Stimulated activated CD8-positive, alpha-beta memory T cell treated with anti-CD3 and anti-CD28 coated beads, Interleukin-4, amount 100 ng/mL, for 1 hour (primary cell): ENCODE measurements around the gene HS1BP3.

Experiments used
- DNase-seq, 2 donors: peaks; one replicate each; pipeline ENCODE4 v3.0.0-alpha.2; 2020; ENCODE audit warnings: low read depth in 2 of 2, low spot score in 1 of 2

HS1BP3 gene, protein sequence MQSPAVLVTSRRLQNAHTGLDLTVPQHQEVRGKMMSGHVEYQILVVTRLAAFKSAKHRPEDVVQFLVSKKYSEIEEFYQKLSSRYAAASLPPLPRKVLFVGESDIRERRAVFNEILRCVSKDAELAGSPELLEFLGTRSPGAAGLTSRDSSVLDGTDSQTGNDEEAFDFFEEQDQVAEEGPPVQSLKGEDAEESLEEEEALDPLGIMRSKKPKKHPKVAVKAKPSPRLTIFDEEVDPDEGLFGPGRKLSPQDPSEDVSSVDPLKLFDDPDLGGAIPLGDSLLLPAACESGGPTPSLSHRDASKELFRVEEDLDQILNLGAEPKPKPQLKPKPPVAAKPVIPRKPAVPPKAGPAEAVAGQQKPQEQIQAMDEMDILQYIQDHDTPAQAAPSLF

GRCh38 chr2:20650877-20651730, at the start of gene HS1BP3:
Gene HS1BP3 (minus strand): TSS chr2:20651098. CDS start chr2:20651063, 35 bp downstream.
- DNase-seq: peak; percentile 55 to 74

DNA sequence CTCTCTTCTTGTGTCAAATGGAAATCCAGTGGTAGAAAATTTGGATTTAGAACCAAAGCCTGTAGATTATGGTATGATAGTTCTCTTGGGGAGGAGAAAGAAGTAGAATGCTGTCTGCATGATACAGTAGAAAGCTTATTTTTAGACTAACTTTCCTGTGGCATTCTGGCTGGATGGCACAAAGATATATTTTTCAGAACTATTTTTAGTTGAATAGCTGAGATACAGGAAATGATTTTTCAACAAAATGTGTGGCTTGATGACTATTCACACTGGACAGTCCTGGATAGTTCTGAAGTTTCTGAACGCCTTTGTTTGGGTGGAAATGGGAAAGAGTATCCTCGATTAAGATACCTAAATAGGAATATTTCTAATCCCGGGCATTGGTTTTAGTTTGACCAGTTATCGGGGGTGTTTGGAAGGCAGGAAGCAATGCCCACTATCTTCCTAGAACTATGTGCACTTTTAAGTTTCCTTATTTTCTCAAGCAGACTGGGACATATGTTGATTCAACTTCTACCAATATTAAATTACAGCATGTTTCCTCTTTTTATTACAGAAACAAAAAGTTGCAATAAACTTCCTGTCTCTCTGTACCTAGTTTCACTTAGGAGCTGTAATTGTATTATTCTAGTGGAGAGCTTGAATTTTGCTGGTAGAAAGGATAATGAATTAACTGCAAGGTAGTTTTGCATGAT, 48.2 kb upstream of the HS1BP3 start:
- DNase-seq: no peak

GRCh38 chr2:20697322-20697934, 46.5 kb upstream of the HS1BP3 start:
- no peak for DNase-seq

- DNase-seq: no peak
Observed at GRCh38 chr2:20696366-20696765, 45.5 kb upstream of the HS1BP3 start.

- no peak for DNase-seq
Observed at GRCh38 chr2:20693317-20693716, 42.4 kb upstream of the HS1BP3 start.

DNA sequence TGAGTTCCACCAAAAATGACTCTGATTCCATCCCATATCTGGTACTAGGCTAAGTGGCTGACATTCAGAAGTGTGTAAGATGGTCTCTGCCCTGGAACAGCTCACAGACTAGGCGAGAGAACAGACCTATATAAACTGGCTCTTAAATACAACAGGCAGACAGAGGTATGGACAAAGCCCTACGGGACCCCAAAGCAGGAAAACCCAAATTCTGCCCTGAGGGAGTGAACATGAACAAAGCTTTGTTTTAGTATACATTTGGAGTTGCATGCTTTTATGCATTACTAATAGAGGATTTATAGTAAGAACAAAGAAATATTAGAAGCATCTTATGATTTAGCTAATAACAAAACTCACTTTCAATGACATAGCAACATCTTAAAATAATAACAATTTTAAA, 41.2 kb upstream of the HS1BP3 start:
- DNase-seq: no peak

- no peak for DNase-seq
Observed at GRCh38 chr2:20691076-20691734, 40.3 kb upstream of the HS1BP3 start.

GRCh38 chr2:20689428-20690264, 38.7 kb upstream of the HS1BP3 start:
- no peak for DNase-seq

DNA sequence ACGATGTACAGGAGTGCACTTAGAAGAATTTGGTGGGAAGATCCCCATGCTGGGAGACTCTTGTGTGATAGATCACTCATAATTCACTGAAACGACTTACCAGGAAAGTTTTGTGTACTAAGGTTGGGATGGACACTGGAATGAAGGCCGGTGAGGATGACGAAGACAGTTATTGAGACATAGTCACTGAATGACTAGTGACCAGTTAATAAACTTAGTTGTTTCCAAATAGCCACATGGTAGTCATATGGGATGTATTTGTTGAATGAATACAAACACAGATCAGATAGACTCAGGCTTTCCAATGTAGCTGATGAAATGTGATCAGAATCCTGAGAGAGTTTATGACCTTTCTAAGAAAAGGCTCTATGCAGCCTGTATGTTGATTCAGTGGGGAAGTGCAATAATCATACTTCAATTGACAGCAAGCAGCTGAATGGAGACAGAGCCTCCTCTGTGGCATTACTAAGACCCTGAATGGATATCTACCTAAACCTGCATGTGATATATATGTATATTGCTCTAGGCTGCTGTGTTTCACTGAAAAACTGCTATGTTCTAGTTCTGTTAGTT, 36.4 kb upstream of the HS1BP3 start:
- no peak for DNase-seq

GRCh38 chr2:20684581-20685063, 33.7 kb upstream of the HS1BP3 start:
- no peak for DNase-seq

GRCh38 chr2:20682167-20682920, 31.4 kb upstream of the HS1BP3 start:
- DNase-seq: no peak

GRCh38 chr2:20680744-20681375, 30.0 kb upstream of the HS1BP3 start:
- DNase-seq: no peak

GRCh38 chr2:20678780-20679179, 27.9 kb upstream of the HS1BP3 start:
- no peak for DNase-seq

DNA sequence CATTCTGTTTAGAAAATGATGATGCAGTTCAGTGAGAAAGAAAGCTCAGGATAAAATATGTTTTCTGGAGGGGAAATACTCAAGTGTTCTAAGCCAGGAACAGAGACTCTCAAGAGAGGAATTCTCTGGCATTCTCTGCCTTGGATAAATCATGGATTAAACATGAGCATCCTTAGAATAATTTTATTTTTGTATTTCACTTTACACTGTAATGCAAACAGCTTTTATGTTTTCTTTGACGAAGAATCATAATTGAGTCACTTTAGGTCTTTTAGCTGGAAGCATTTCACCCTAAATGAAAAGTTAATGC, 27.1 kb upstream of the HS1BP3 start:
- no peak for DNase-seq

GRCh38 chr2:20677301-20678085, 26.6 kb upstream of the HS1BP3 start:
- no peak for DNase-seq

- no peak for DNase-seq
Observed at GRCh38 chr2:20676353-20677215, 25.7 kb upstream of the HS1BP3 start.
